Effector CD4-positive, alpha-beta T cell (primary cell): Measurements from ENCODE around the gene HINFP.
"Not testable (repeated sequence)": the region's sequence is repeated elsewhere in the genome, so short reads cannot be mapped to it uniquely, and the experiment has no call there.

ENCODE experiments used
- DNase-seq: peaks from one replicate; pipeline ENCODE4 v3.0.0-alpha.2; 2020

HINFP gene

GRCh38 chr11:119118227-119118626, 3.2 kb upstream of the HINFP start:
- no peak for DNase-seq

GRCh38 chr11:119118946-119119345, 2.4 kb upstream of the HINFP start:
- no peak for DNase-seq

GRCh38 chr11:119120639-119121007, 757 bp upstream of the HINFP start:
- no peak for DNase-seq

- DNase-seq = no peak
Measured at GRCh38 chr11:119121811-119122124, 388 bp downstream of the HINFP start.

GRCh38 chr11:119125821-119126220, 4.4 kb downstream of the HINFP start:
- DNase-seq = no peak

GRCh38 chr11:119126675-119127268, 5.4 kb downstream of the HINFP start:
- DNase-seq = no peak

GRCh38 chr11:119130662-119131061, 9.3 kb downstream of the HINFP start:
- DNase-seq = no peak

GRCh38 chr11:119134389-119134978, 13.1 kb downstream of the HINFP start:
- no peak for DNase-seq

- DNase-seq = not testable (repeated sequence)
Measured at GRCh38 chr11:119139276-119139675, 17.9 kb downstream of the HINFP start.

- no peak for DNase-seq
Measured at GRCh38 chr11:119144825-119145486, 23.6 kb downstream of the HINFP start.

GRCh38 chr11:119145551-119145950, 24.2 kb downstream of the HINFP start:
- no peak for DNase-seq

- DNase-seq = no peak
Measured at GRCh38 chr11:119147604-119148333, 26.4 kb downstream of the HINFP start.

- DNase-seq = no peak
Measured at GRCh38 chr11:119148720-119149017, 27.3 kb downstream of the HINFP start.

- DNase-seq = no peak
Measured at GRCh38 chr11:119149018-119149785, 27.8 kb downstream of the HINFP start, which contains the start of gene ABCG4. Gene ABCG4, plus strand, starts transcription at chr11:119149052. Its CDS starts 914 bp downstream, at chr11:119149966.

- DNase-seq = no peak
Measured at GRCh38 chr11:119149786-119150275, 28.5 kb downstream of the HINFP start.

GRCh38 chr11:119152043-119152442, 30.7 kb downstream of the HINFP start:
- DNase-seq = no peak

GRCh38 chr11:119152604-119153003, 31.2 kb downstream of the HINFP start:
- no peak for DNase-seq

- no peak for DNase-seq
Measured at GRCh38 chr11:119153049-119153818, 31.9 kb downstream of the HINFP start.

GRCh38 chr11:119154178-119154577, 32.8 kb downstream of the HINFP start:
- no peak for DNase-seq

- DNase-seq = no peak
Measured at GRCh38 chr11:119155733-119156492, 34.5 kb downstream of the HINFP start.

- no peak for DNase-seq
Measured at GRCh38 chr11:119156496-119156895, 35.1 kb downstream of the HINFP start.
